CD4-positive, alpha-beta T cell treated with Interleukin-15 for 1 hour (primary cell): ENCODE measurements around the gene AGAP1.

Source experiments
- DNase-seq: peaks from one replicate; pipeline ENCODE4 v3.0.0-alpha.2; 2020

The AGAP1 gene

DNA sequence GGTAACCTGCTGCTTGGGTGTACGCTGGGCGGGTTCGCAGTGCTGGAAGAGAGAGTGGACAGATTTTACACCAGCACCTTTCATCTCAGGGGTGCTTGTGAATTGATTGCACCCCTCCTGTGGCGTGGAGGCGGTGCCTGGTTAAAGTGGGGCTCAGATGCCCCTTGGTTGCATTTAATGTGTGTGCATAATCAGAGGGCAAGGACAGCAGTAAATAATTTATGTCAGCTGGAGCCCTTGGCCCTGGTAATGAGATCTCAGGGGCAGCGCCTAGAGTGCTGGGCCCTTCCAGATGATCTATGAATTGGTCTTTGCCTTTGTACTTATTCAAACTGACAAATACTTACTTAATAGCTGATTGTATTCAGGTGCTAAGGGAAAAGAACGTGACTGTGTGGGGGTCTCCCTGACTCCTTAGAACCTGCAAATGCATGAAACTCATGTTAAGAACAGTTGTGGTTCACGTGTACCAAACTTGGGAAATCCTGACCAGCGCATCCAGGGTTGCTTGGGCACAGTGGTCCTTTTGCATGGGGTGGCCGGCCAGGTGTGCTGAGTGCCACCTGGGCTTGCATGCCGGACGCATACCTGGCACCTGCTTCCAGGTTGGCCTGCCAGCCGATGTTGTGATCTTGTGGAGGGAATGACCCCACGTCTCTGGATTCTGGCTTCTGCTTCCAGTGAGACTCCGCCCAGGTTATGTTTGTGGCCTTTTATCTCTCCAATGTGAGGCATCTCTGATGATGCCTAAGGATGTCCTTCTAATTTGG is 118.5 kb downstream of the AGAP1 start:
- DNase-seq, result no peak

DNA sequence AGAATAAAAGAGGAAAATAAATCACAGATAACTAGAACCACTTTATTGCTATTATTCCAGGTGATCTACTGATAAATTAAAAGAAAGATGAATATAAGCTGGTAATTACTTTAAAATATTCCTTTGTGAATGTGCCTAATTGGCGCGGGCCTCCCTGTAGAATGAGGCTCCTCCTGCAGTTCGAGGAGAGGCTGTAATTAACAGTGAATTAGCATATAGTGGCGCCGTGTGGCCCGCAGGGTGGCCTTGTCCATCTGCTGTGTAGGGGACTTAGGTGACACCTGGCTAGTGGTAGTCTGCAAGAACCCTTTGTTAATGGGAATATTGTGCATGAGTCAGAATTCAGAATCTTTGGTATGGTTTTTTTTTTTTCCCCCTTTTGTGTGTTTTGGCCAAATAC is 119.8 kb downstream of the AGAP1 start:
- DNase-seq, result no peak

DNA sequence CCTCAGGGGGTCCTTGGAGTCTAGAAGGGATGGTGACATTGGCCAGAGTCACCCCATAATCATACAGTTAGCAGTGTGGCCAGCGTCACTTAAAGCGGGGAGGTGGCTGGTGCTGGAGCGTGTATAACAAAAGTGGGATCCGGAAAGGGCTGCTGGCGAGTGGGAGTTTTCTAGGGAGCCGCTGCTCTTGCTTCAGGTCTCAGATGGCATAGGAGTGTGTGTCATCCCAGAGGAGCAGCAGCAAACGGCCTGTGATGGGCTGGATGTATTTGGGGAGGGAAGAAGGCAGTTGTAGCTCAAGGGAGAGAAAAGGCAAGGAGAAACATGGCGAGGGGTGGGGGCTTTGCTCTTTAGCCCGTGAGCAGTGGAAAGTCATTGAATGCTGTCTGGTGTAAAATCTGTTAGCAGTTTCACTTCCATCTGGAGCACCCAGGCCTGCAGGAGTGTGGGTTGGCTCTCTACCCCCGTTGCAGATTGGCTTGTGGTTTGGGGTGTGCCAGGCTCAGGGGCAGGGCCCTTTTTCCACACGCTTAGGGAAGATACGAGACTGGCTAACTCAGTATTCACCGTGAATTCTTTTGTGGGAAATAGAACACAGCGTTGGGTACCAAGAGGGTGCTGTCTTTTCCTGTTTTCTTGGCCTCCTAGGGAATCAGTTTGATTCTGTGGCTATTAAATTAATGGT is 120.5 kb downstream of the AGAP1 start:
- DNase-seq, result no peak

DNA sequence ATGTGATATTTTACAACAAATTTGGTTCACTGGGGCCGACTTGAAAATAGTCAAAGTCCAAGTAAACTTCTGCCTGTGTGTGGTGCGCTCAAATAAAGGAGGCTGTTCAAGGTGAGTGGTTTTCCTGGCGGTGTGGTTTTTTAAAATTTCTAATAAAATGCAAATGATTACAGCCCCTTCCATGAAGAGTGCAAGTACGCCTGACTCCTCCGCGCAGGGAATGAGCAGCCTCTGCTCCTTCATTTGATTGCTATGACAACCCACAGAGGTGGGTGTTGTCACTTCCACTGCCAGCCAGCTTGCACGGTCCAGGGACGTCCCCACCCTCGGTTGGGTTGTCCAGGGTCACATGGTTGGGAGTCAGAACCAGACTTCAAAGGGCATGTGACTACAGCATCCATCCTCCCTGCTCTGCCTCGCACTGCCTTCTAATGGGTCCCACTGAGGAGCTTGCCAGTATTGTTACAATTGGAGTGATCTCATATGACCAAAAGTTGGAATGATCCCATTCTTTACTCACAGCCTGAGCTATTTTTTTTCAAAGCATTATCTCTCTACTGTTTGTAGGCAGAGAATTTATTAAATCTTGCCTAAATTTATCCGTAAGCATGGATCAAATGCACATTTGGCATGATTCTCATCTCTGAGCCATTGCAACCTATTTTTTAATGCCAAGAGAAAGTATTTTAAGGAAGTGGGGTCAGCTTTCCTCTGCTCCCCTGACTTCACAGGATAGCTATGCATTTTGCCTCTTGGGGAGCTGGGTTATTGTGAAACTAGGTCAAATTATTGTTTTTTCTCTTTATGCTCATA is 121.3 kb downstream of the AGAP1 start:
- no peak for DNase-seq

DNA sequence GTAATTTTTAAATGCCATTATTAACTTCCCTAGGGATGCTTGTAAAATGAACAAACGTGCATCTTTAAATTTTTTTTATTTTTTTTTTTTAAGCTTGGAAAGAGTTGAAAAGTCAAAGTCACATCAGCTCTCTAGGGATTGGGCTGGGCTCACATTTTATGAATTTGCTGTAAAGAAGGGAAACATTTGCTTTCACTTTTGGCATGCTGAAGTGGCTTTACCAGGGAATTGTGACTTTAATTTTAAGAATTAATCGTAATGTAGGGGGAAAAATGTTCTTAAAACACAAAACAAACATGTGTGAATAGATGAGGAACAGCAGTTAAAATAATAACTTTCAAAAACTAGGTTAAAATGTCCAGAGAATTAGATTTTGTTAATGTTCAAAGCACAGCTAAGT is 123.0 kb downstream of the AGAP1 start:
- DNase-seq, result no peak

DNA sequence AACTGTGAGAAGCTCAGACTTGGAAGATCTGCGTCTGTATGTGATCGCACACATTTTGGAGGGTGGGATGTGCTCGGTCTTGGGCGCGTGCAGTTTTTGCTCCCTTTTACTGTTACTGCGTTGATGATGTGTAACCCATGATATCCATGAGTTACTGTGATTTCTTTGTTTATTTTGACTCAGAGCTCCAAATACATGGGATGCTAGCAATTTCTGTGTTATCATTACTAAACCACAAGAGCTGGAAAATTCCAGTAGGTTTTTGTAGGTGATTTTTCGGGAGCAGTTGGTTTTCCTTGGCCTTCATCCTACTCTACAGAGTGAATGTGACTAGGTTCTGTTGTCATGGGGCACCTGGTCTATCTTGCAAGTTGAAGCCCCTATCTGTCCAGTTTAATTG is 124.2 kb downstream of the AGAP1 start:
- no peak for DNase-seq

DNA sequence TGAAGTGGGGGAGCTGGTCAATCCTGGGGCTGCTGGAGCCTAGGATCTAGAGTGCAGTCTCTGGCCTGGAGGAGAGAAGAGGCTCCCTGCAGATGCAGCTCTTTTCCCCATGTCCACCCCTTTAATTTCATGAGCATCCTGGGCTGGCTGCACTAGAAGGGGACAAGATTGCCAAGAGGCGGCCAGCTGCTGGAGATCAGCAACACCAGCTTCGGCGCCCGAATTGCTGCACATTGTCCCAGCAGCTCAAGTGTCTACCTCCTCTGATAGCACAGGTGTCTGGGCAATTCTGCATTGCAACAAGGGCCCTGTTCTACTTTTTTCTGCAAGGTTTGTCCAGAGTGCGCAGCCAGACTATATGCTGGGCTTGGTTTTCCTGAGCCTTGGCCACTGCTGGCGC is 125.7 kb downstream of the AGAP1 start:
- no peak for DNase-seq

DNA sequence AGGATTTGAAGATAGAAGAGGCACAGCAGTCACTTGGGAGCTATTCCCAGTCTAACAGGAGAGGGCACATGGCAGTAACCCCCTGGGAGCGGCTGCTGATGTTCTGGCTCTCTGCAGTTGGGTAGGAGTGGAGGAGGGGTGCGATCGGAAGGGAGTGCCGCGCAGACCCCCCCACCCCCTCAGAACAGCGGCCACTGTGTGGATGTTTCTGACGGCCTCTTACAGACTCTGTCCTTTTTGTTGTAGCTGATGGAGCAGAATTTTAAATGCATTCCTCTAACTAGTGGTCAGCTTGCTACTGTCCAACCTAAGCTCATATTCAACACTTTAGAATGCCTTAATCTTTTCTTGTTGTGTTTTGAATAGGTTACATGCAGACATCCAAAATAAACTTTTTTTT is 127.9 kb downstream of the AGAP1 start:
- DNase-seq, result no peak

DNA sequence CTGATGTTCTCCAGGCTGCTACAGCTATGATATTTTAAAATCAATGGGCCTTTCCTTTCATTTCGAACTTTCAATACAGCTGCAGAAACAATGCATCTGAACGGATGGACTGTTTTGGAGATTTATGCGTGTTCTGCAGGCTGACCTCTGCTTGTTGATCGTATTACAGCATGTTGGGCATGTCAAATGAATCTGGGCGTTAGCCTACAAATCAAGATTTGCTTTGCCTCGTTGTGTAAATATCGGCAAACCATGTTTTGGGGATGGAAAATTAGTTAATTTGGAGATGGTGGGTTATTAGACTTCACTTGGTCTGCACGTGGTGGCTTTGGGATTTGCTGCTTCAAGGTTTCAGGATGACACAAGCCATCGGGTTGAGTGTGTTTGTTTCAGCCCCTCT is 129.3 kb downstream of the AGAP1 start:
- no peak for DNase-seq

DNA sequence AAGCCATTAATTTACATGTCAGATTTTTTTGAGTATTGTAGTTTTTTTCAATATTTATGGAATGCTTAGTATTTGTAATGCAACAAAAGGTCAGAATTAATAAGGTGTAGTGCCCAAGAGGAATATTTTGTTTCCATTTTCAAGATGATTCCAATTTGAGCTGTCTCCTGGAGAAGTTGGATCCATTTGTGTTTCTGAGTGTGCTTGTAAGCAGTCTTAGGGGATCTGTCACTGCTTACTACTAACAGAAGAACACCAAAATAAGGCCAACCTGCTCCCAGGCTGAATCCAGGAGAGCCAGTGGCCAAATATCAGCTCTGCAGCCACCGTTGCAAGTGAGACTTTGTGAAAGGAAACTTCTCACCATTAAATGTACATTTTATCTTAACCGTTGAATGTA is 129.9 kb downstream of the AGAP1 start:
- DNase-seq, result no peak

DNA sequence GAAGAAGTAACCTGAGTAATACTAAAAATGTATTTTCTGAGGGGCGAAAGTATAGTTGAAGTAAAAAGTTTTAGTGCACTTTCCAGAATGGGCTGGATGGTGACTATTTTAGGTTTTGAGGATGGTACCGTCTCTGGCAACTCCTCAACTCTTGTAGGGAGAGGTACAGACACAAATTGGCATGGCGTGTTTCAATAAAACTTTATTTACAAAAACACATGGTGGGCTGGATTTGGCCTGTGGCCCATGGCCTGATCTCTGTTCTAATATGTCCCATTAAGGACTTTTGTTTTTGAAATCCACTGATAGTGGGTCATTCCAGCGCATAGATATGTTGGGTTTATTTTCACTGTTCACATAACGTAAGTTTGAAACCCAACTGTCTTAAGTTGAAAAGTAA is 132.8 kb downstream of the AGAP1 start:
- no peak for DNase-seq

DNA sequence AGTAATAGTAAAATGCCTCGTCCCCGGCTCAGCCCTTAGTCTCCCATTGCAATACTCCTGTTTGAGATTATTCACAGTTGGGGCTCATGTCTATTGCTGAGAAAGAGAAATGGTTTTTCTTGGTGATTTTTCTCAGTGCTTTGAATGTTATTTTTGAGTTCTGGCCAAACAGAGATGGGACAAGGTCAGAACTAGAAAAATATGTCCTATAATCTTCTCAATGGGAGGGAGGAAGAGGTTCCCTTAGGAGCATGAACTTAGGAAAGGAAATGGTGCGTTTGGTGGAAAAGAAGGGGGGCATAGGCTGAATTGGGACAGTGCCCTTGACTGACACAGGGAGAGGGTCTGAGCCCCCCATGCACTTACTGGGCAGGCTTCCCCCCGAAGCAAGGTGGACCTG is 133.8 kb downstream of the AGAP1 start:
- DNase-seq, result no peak

DNA sequence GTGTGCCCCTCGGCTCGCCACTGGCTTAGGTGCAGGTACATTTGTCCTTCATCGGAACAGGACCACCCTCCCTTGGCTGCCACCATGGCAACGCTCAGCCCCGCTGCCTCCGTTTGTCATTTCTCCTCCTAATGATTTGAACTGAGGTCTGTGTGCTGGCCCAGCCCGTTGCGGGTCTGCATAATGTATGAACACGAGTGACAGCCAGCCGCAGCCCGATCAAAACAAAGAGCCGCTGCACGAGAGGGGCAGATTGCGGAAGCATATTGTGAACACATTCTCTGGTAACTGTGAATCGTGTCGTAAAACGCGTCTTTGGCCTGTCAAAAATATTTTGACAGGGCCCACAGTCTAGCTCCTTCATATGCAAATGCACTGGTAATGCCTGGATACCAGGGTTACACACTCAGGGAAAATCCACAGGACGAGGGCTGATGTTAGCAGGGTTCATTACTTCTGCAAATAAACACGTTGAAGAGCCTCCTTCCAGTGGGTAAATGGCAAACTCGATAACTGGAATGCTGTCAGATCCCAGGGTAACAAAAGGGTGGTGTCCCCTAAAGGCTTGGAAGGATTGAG is 137.0 kb downstream of the AGAP1 start:
- no peak for DNase-seq

DNA sequence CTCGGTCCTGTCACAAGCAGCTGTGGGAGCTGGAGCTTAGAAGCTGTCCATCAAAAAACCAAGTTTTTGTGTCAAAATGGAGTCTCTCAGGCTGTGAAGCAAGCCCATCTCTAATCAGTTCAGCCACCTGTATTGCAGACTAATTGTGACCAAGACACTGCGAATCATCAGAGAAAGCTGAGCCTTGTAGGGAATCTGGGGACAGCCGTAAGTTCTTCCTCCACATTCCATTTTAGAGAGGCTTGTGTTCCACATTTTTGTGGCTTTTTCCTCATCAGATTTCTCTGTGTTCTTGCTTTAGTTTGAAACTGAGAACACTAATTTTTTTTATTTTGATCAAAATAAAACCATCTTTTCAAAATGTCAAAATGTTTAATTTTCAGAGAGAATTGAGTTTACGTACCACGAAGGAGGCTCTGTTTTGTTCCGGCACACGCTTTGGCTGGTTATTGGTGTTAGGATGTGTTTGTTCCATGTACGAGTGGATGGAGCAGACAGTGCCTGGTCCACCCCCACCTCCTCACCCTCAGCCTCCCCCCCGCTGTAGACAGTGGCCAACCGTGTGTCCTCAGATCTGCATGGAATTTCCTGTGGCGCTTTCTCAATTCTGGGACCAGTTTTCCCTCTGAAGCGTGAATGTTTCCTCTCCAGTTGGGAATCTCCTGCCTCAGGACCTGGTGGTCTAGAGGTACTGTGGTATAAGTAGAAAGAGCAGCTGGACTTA is 140.8 kb downstream of the AGAP1 start:
- no peak for DNase-seq

DNA sequence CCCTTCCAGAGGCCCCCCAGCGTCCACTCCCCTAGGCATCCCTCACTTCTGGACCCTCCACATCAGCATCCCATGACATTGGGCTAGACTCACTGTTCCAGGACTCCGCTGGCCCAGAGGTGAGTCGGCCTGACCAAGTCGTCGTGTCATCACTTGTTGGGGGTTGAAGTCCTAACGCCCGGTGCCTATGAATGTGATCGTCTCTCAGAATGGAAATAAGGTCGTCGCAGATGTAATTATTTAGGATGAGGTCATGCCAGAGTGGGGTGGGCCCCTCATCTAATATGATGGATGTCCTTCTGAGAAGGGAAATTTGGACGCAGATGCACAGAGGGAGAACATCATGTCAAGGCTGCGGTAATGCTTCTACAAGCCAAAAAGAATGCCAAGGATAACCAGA is 142.7 kb downstream of the AGAP1 start:
- DNase-seq, result no peak

DNA sequence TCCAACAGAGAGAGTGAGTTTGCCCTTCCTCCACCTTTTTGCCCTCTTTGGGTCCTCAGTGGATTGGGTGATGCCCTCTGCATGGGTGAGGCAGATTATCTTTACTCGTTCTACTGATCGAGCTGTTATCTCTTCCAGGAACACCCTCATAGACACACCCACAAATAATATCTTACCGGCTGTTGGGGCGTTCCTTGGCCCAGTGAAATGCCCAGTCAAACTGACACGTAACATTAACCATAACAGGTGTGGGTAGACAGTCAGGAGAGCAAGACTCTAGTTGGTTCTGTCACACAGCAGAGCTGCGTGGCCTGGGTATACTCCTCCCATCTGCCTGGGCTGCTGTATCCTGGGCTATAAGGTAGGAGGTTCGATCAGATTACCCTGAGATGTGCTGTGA is 144.1 kb downstream of the AGAP1 start:
- DNase-seq, result no peak

DNA sequence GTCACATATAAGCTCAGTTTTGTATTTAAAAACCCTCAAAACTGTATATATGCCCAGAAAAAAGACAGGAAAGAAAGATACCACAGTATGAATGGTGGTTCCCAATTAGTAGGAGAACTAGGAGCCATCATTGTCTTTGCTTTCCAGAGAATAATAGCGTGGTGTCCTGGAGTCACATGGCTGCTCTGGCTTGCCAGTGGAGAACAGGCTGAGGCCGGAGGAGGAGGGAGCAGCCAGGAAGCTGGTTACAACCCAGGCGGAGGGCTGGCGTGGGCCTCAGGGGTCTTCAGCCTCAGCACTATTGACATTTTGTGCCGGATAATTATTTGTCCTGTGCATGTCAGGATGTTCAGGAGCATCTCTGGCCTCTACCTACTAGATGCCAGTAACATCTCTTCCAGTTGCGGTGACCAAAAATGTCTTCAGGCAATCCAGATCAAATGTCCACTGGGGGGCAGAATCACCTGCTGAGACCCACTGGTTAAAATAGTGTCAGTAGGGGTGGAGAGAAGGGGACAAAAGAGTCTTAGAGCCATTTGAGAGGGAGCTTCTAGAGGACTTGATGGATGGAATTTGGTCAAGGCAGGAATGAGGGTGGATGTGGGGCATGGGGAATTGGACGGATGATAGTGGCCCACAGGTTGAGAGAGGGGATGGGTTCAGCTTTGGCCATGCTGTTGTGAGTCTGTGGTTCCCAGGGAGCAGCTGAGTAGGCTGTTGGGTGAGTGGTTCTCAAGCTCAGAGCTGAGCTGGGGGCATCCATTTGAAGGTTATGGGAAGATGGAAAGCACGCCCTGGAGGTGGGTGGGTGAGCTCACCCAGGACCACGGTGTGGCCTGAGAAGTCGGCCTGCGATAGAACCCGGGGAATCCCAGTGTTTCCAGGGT is 144.9 kb downstream of the AGAP1 start:
- no peak for DNase-seq

DNA sequence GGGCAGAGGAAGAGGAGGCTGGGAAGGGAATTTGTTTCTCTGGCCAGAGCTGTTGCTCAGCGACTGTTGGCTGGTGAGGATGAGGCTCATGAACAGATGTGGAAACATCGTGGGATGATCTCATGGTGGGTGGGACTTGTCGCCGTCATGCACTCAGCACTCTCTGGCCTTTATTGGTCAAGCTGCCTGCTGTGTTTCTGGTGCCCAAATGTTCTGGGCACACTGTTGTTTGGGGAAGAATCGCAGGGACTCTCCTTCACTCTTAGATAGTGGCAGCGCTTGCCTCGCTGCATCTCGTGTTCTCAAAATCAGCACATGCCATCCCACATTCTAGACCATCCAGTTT is 145.6 kb downstream of the AGAP1 start:
- DNase-seq, result no peak

DNA sequence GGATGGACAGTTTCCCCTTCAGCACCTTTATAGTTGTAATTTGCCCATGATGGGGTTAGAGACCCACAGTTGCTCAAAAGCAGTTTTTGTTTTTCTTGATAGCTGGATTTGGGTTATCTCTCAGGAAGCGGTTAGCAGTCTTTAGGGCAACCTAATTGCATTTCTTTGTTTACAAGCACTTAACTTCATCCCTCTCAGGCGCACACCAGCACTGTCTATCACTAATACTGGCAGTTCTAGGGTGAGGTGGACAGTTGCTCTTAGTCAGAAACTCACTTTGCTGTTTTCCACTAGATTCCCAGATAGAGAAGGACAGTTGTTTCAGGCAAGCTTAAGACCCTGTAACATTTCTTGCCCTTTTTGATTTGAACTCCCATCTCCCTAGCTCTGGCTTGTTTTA is 146.0 kb downstream of the AGAP1 start:
- DNase-seq, result no peak

DNA sequence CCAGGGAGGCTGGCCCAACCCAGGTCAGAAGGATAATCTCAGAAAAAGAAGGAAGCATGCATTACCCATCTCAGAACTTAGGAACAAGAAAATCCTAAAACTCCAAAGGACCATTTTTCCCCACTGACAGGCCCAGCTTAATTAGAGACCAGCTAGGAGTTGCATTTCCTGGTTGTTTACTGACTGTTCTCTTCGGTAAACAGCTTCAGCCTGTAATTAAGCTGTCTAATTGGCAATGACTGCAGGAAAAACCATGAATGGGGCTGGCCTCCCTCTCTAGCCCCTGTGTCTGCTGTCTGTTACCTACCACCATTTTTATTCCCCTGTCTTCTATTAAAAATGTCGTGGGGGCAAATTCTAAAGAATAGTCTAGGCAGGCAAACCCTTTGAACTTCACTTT is 146.5 kb downstream of the AGAP1 start:
- DNase-seq, result no peak

DNA sequence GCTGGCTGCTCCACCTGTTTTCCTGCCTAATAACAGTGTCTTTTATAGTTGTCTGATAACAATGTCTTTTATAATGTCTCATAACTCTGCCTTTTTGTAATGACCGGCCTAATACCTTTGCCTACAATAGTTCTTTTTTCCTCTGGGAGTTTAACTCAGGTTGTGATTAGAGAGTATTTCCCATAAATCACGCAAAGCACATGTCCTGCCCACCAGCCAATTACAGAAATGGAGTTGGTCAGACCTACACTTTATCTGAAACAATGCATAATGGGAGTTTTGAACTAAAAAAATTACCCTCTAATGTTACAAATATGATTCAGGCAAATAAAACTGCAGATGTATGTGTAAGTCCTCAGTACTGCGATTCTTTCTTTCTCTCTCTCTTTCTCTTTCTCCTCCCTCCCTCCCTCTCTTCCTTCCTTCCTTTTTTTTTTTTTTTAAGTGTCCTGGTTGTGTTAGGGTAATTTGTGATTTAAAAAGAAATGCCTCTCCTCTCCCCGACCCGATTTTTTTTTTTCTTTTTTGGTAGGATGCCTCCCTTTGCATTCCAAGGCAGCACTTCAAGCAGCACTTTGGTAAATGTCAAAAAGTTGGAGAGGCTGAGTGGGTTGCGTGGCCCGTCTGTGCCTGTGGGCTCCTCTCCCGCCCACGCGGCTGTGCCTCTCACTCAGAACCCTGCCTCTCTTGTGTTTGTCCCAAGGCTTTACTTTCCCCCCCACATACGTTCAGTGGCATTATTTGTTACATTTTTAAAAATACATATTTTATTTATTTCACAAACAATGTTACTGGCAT is 147.3 kb downstream of the AGAP1 start:
- DNase-seq, result no peak
